ENCODE measurements around the gene KATNIP. TPM values are rescaled to one million over a fixed set of nuclear protein-coding genes. Genes with fewer than 3 reads are reported as not detected.

Gene KATNIP
- total RNA-seq (10 to 100 TPM; 23.4 to 29.2 TPM), polyA plus RNA-seq (ENCODE audit: insufficient read length in 6 of 6) (10 to 100 TPM; 18.1 to 21.8 (median 21.1) TPM)
- long read RNA-seq, donor 1: 0 reads
- long read RNA-seq, donor 2: 0 reads
- long read RNA-seq, donor 3, partial matches to known transcripts: 0 of 1 reads
- long read RNA-seq, donor 3, other reads (novel, unspliced or antisense): 0 of 1 reads
- long read RNA-seq, donor 4, partial matches to known transcripts: 1 of 2 reads
- long read RNA-seq, donor 4, other reads (novel, unspliced or antisense): 1 of 2 reads
- long read RNA-seq, donor 5, partial matches to known transcripts: 0 of 1 reads
- long read RNA-seq, donor 5, other reads (novel, unspliced or antisense): 0 of 1 reads
- long read RNA-seq, donor 6, partial matches to known transcripts: 0 of 1 reads
- long read RNA-seq, donor 6, other reads (novel, unspliced or antisense): 0 of 1 reads
- long read RNA-seq, donor 7: 0 reads
- long read RNA-seq, donor 8, partial matches to known transcripts: 0 of 2 reads
- long read RNA-seq, donor 8, other reads (novel, unspliced or antisense): 0 of 2 reads
- long read RNA-seq, donor 9: 0 reads
- long read RNA-seq, donor 10: 0 reads
- long read RNA-seq, donor 11: 0 reads
- long read RNA-seq, donor 12: 0 reads

GRCh38 chr16:27549746-27550581 lies at the start of gene KATNIP, which contains the start of gene GTF3C1:
Gene KATNIP (plus strand): TSS chr16:27550144. CDS start chr16:27550171, 27 bp downstream.
Gene GTF3C1 (minus strand): TSS chr16:27549913. CDS start chr16:27549890, 23 bp downstream.
- Histone ChIP-seq H3K27me3 (no peaks in the 10 kb centered on the region), H3K4me1 (peaks cover 17 to 36% of the 10 kb centered on the region in 2 donors), H3K4me3 (peak within 1 kb of the TSS; percentile 68 to 83), H3K36me3 (peaks cover 0 to 8% of the 10 kb centered on the region in 2 donors), H3K27ac (peak within 1 kb of the TSS; percentile 47 to 95), H3K9me3 (no peaks in the 10 kb centered on the region)
- ATAC-seq (peak; percentile 99), DNase-seq (peak; percentile 100)
- no peak for TF ChIP-seq CTCF (IDR thresholded peaks at IDR 0.05)
- intact Hi-C loops (cut with DNase I): no loop called here

- intact Hi-C loops (cut with DNase I): no loop called here
- ATAC-seq (no peak), DNase-seq (no peak)
- TF ChIP-seq CTCF (IDR thresholded peaks at IDR 0.05): no peak
- no peaks in the 10 kb centered on the region for H3K27me3 ChIP-seq
- peaks cover 0 to under 1% of the 10 kb centered on the region in 2 donors for H3K4me1 ChIP-seq
- H3K27ac ChIP-seq: no peak overlapping the region
- H3K9me3 ChIP-seq: no peaks in the 10 kb centered on the region
- H3K4me3 ChIP-seq: no peak overlapping the region
- peaks cover 0 to 100% of the 10 kb centered on the region in 2 donors for H3K36me3 ChIP-seq
Observed at GRCh38 chr16:27500801-27501200, 49.1 kb upstream of the KATNIP start.

GRCh38 chr16:27503662-27504061 lies 46.3 kb upstream of the KATNIP start:
- Histone ChIP-seq H3K4me1 (no peaks in the 10 kb centered on the region), H3K4me3 (no peak overlapping the region), H3K27me3 (no peaks in the 10 kb centered on the region), H3K36me3 (peaks cover 6 to 100% of the 10 kb centered on the region in 2 donors), H3K9me3 (no peaks in the 10 kb centered on the region), H3K27ac (no peak overlapping the region)
- ATAC-seq (no peak), DNase-seq (no peak)
- intact Hi-C loops (cut with DNase I): no loop called here
- no peak for TF ChIP-seq CTCF (IDR thresholded peaks at IDR 0.05)

GRCh38 chr16:27505297-27506236 lies 44.4 kb upstream of the KATNIP start:
- Histone ChIP-seq H3K9me3 (no peaks in the 10 kb centered on the region), H3K4me1 (no peaks in the 10 kb centered on the region), H3K27ac (no peak overlapping the region), H3K36me3 (peaks cover 6 to 99% of the 10 kb centered on the region in 2 donors), H3K4me3 (no peak overlapping the region), H3K27me3 (no peaks in the 10 kb centered on the region)
- no peak for TF ChIP-seq CTCF (IDR thresholded peaks at IDR 0.05)
- no peak for DNase-seq
- ATAC-seq: no peak
- intact Hi-C loops (cut with DNase I): no loop called here
